ENCODE data around the gene CCDC81.

GRCh38 chr11:86427441-86427840 is 52.8 kb downstream of the CCDC81 start:
- TF ChIP-seq, protein P1, sequence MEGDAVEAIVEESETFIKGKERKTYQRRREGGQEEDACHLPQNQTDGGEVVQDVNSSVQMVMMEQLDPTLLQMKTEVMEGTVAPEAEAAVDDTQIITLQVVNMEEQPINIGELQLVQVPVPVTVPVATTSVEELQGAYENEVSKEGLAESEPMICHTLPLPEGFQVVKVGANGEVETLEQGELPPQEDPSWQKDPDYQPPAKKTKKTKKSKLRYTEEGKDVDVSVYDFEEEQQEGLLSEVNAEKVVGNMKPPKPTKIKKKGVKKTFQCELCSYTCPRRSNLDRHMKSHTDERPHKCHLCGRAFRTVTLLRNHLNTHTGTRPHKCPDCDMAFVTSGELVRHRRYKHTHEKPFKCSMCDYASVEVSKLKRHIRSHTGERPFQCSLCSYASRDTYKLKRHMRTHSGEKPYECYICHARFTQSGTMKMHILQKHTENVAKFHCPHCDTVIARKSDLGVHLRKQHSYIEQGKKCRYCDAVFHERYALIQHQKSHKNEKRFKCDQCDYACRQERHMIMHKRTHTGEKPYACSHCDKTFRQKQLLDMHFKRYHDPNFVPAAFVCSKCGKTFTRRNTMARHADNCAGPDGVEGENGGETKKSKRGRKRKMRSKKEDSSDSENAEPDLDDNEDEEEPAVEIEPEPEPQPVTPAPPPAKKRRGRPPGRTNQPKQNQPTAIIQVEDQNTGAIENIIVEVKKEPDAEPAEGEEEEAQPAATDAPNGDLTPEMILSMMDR (IDR thresholded peaks at IDR 0.05), result no peak
- TF ChIP-seq POLR2A (IDR thresholded peaks at IDR 0.05), result no peak
- no peak for TF ChIP-seq EP300 (IDR thresholded peaks at IDR 0.05)
